C4-2B (cell line): ENCODE measurements around the gene SRMS.

Experiments used
- CTCF ChIP-seq: fragments of 450-650 bp; conservative IDR thresholded peaks from 2 replicates; pipeline ENCODE4 v1.5.1; 2017; ENCODE audit warnings: mild to moderate bottlenecking
- ZFX ChIP-seq: fragments of 450-650 bp; IDR thresholded peaks from 2 replicates; pipeline ENCODE4 v1.6.1; 2017

- TF ChIP-seq CTCF = no peak
- no peak for TF ChIP-seq ZFX
Observed at GRCh38 chr20:63496596-63497120, 50.9 kb downstream of the SRMS start.
